Sciatic nerve (tissue), 2 donors: ENCODE data around the gene TSPO2. TPM values are rescaled to one million over a fixed set of nuclear protein-coding genes. Genes with fewer than 3 reads are reported as not detected.
"Not testable (repeated sequence)": the region's sequence is repeated elsewhere in the genome, so short reads cannot be mapped to it uniquely, and the experiment has no call there.

Experiments used
- ATAC-seq: fragments of 200-7000 bp; cut with Tn5 transposase; one replicate; pipeline ENCODE4 v1.9.1; 2020; ENCODE audit warnings: mild to moderate bottlenecking, moderate library complexity
- DNase-seq: peaks from one replicate; pipeline ENCODE4 v3.0.0-alpha.2; 2020; ENCODE audit warnings: low spot score
- intact Hi-C: fragments of 100-400 bp; cut with DNase I; formaldehyde crosslinking; loops from one replicate; pipeline ENCODE4 v1.14.2; 2022
- total RNA-seq: library from RNA; stranded (reverse); fragmentation: NEBNext Ultra II Directional; extraction: Animal tissue kit (Norgen Biotek cat#: 25700); gene quantifications from one replicate; pipeline ENCODE4 v1.2.1, GENCODE V29; 2021
- donor health status: DM: no; HTN: no; CAD: no.
- donor health status: DM: no; HTN: no; CAD: no.

TSPO2 gene
- 0.53 TPM for total RNA-seq

GRCh38 chr6:41042226-41043055 lies at the start of gene TSPO2:
TSPO2 (plus strand) TSS chr6:41042467; CDS start chr6:41042986, 519 bp downstream.
- intact Hi-C loops = no loop called here
- DNase-seq = no peak
- ATAC-seq = no peak

- ATAC-seq = no peak
- intact Hi-C loops = no loop called here
- DNase-seq = no peak
Measured at GRCh38 chr6:40992746-40993145, 49.5 kb upstream of the TSPO2 start.

- DNase-seq (no peak), ATAC-seq (no peak)
- intact Hi-C loops = no loop called here
Measured at GRCh38 chr6:40996591-40997233, 45.6 kb upstream of the TSPO2 start.

GRCh38 chr6:40997234-40997957 lies 44.9 kb upstream of the TSPO2 start:
- DNase-seq (no peak), ATAC-seq (no peak)
- intact Hi-C loops = no loop called here

- ATAC-seq = no peak
- intact Hi-C loops = no loop called here
- no peak for DNase-seq
Measured at GRCh38 chr6:40998661-40999060, 43.6 kb upstream of the TSPO2 start.

- intact Hi-C loops = no loop called here
- peak; percentile 81 for DNase-seq
- ATAC-seq = peak; percentile 95
Measured at GRCh38 chr6:40999569-40999968, 42.7 kb upstream of the TSPO2 start.

- intact Hi-C loops = loop anchor here (5.0 kb wide), 1 partner anchor 167 kb away; no protein-coding TSS in a partner anchor
- no peak for DNase-seq
- ATAC-seq = no peak
Measured at GRCh38 chr6:41000248-41000647, 42.0 kb upstream of the TSPO2 start.

GRCh38 chr6:41002168-41002567 lies 40.1 kb upstream of the TSPO2 start:
- DNase-seq (no peak), ATAC-seq (no peak)
- intact Hi-C loops = loop anchor here (5.0 kb wide), 1 partner anchor 165 kb away; no protein-coding TSS in a partner anchor

- DNase-seq = peak; percentile 67
- intact Hi-C loops = not testable (repeated sequence)
- peak; percentile 49 for ATAC-seq
Measured at GRCh38 chr6:41006217-41006616, 36.0 kb upstream of the TSPO2 start.

- ATAC-seq, intact Hi-C loops: not testable (repeated sequence)
Measured at GRCh38 chr6:41006980-41007379, 35.3 kb upstream of the TSPO2 start.

GRCh38 chr6:41008011-41008410 lies 34.3 kb upstream of the TSPO2 start:
- intact Hi-C loops = no loop called here
- DNase-seq = no peak

More at GRCh38 chr6:41006980-41007379, 35.3 kb upstream of the TSPO2 start:
- not testable (repeated sequence) for DNase-seq

GRCh38 chr6:41009669-41010068 lies 32.6 kb upstream of the TSPO2 start:
- DNase-seq (no peak), ATAC-seq (no peak)
- intact Hi-C loops = no loop called here

More at GRCh38 chr6:41008011-41008410, 34.3 kb upstream of the TSPO2 start:
- no peak for ATAC-seq

- ATAC-seq (no peak), DNase-seq (no peak)
- intact Hi-C loops = no loop called here
Measured at GRCh38 chr6:41011673-41012072, 30.6 kb upstream of the TSPO2 start.

GRCh38 chr6:41013466-41014153 lies 28.7 kb upstream of the TSPO2 start:
- no peak for DNase-seq
- ATAC-seq = no peak
- intact Hi-C loops = no loop called here

- DNase-seq = no peak
- ATAC-seq = no peak
- intact Hi-C loops = no loop called here
Measured at GRCh38 chr6:41014780-41015179, 27.5 kb upstream of the TSPO2 start.

- DNase-seq, ATAC-seq, intact Hi-C loops: not testable (repeated sequence)
Measured at GRCh38 chr6:41015860-41016259, 26.4 kb upstream of the TSPO2 start.

- ATAC-seq = no peak
Measured at GRCh38 chr6:41017663-41018062, 24.6 kb upstream of the TSPO2 start.

GRCh38 chr6:41021832-41022231 lies 20.4 kb upstream of the TSPO2 start:
- peak; percentile 65 for ATAC-seq
- intact Hi-C loops = no loop called here
- no peak for DNase-seq

More at GRCh38 chr6:41017663-41018062, 24.6 kb upstream of the TSPO2 start:
- intact Hi-C loops = no loop called here
- DNase-seq = no peak

GRCh38 chr6:41022294-41022693 lies 20.0 kb upstream of the TSPO2 start:
- ATAC-seq = no peak
- DNase-seq = no peak
- intact Hi-C loops = no loop called here
